Endothelial cell of coronary artery (primary cell): ENCODE results near the gene AASDH. TPM values are rescaled to one million over a fixed set of nuclear protein-coding genes. Genes with fewer than 3 reads are reported as not detected.

Source experiments
- total RNA-seq: library from RNA; depleted of rRNA; stranded (reverse); fragments of >200 nt; gene quantifications from 2 replicates; pipeline ENCODE4 v1.2.3, GENCODE V29; 2014

The AASDH gene, protein sequence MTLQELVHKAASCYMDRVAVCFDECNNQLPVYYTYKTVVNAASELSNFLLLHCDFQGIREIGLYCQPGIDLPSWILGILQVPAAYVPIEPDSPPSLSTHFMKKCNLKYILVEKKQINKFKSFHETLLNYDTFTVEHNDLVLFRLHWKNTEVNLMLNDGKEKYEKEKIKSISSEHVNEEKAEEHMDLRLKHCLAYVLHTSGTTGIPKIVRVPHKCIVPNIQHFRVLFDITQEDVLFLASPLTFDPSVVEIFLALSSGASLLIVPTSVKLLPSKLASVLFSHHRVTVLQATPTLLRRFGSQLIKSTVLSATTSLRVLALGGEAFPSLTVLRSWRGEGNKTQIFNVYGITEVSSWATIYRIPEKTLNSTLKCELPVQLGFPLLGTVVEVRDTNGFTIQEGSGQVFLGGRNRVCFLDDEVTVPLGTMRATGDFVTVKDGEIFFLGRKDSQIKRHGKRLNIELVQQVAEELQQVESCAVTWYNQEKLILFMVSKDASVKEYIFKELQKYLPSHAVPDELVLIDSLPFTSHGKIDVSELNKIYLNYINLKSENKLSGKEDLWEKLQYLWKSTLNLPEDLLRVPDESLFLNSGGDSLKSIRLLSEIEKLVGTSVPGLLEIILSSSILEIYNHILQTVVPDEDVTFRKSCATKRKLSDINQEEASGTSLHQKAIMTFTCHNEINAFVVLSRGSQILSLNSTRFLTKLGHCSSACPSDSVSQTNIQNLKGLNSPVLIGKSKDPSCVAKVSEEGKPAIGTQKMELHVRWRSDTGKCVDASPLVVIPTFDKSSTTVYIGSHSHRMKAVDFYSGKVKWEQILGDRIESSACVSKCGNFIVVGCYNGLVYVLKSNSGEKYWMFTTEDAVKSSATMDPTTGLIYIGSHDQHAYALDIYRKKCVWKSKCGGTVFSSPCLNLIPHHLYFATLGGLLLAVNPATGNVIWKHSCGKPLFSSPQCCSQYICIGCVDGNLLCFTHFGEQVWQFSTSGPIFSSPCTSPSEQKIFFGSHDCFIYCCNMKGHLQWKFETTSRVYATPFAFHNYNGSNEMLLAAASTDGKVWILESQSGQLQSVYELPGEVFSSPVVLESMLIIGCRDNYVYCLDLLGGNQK
- total RNA-seq = 9.0 and 11.8 TPM in 2 replicates

GRCh38 chr4:56387023-56388001, at the start of gene AASDH:
Gene AASDH (minus strand): TSS chr4:56387491. CDS start chr4:56384299, 3,192 bp downstream.

DNA sequence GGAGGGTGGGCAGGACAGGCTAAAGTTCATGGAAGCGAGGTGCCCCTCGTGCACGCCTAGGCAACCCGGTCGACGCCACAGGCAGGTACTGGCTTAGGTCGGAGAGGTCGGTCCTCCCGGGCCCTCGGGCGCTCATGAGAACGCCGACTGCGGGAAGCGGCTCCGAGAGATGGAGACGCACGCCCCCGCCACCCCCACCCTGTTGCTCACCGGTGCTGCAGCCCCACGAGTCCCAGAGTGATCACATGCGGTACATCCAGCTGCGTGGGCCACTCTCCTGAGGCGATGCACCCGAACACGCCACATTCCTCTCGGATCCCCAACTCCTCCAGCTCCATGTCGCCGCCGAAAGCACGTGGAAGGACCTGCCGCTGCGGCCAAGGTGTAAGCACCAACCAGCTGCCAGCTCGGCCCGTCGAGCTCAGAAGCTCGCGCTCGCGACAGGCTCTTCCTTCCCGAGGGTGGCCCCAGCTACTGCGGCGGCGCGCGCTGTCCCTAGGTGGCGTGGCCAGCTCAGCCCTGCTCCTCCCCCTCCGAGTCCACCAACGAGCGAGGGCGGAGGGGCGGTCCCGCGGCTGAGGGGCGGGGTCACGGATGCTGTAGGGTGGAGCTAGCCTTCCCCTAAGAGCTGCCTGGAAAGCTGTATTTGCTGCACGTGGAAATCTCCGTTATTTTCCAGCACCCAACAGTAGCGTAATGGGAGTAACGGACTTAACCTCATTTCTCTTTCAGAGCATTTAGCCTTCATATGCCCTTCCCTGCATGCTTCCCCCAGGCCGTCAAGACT, 48.0 kb upstream of the AASDH start, which contains the start of gene PPAT:
PPAT (minus strand) TSS at position 476 of the 787 bp plus-strand sequence; CDS start at position 338, 138 bp downstream.

Other genes with a start within 250 kb of the AASDH start
- 19.7 and 22.9 TPM in 2 replicates for gene PPAT, start 48.1 kb upstream of the AASDH start, total RNA-seq
- 35.6 and 38.1 TPM in 2 replicates for gene PAICS, start 48.8 kb upstream of the AASDH start, total RNA-seq
- gene SRP72, start 80.1 kb upstream of the AASDH start, total RNA-seq = 74.2 and 85.8 TPM in 2 replicates
- under 0.01 and 0.09 TPM in 2 replicates for gene ARL9, start 118.3 kb upstream of the AASDH start, total RNA-seq